Lung (tissue), 12 donors: ENCODE measurements around the gene SDK1. TPM values are rescaled to one million over a fixed set of nuclear protein-coding genes. Genes with fewer than 3 reads are reported as not detected.
A peak's percentile ranks its signal among the peaks of the same experiment; 100 is the strongest.

Source experiments
- ATAC-seq: fragments of 200-7000 bp; cut with Tn5 transposase; one replicate; pipeline ENCODE4 v1.9.1; 2020; ENCODE audit warnings: moderate number of reproducible peaks; ENCODE audit not compliant: insufficient read depth, low FRiP score
- DNase-seq, 3 donors: peaks; one replicate each; pipeline ENCODE4 v3.0.0-alpha.2; 2013 to 2017
- H3K27ac ChIP-seq, 2 donors: one replicate each; pipeline ENCODE4 v1.5.1; 2013; ENCODE audit warnings: mild to moderate bottlenecking in 2 of 2, moderate library complexity in 2 of 2, control low read depth in 1 of 2, inconsistent platforms in 1 of 2, low read depth in 1 of 2, low read length in 1 of 2
- H3K27me3 ChIP-seq, 3 donors: one replicate each; pipeline ENCODE4 v1.5.1; 2013; ENCODE audit warnings: low read length in 2 of 3; ENCODE audit not compliant: control insufficient read depth in 3 of 3, insufficient read depth in 3 of 3
- H3K36me3 ChIP-seq, 4 donors: one replicate each; pipeline ENCODE4 v1.5.1; 2013; ENCODE audit warnings: low read length in 4 of 4, mild to moderate bottlenecking in 1 of 4, moderate library complexity in 1 of 4; ENCODE audit not compliant: control insufficient read depth in 4 of 4, insufficient read depth in 4 of 4
- H3K4me1 ChIP-seq, 5 donors: one replicate each; pipeline ENCODE4 v1.5.1; 2013; ENCODE audit warnings: low read length in 5 of 5, mild to moderate bottlenecking in 2 of 5, moderate library complexity in 1 of 5; ENCODE audit not compliant: control insufficient read depth in 5 of 5, insufficient read depth in 5 of 5
- H3K4me3 ChIP-seq: one replicate; pipeline ENCODE4 v1.5.1; 2013; ENCODE audit warnings: mild to moderate bottlenecking, control low read depth, moderate library complexity
- H3K9ac ChIP-seq, 2 donors: one replicate each; pipeline ENCODE4 v1.5.1; 2013; ENCODE audit warnings: low read length in 2 of 2, control low read depth in 1 of 2; ENCODE audit not compliant: insufficient read depth in 1 of 2
- H3K9me3 ChIP-seq, 4 donors: one replicate each; pipeline ENCODE4 v1.5.1; 2013; ENCODE audit warnings: low read length in 3 of 4, mild to moderate bottlenecking in 1 of 4, moderate library complexity in 1 of 4; ENCODE audit not compliant: control insufficient read depth in 4 of 4, insufficient read depth in 3 of 4
- WGBS, 2 donors: extraction: QIAGEN DNeasy Blood & Tissue Kit; methylation state at CpG; one replicate each; pipeline ENCODE4 v1.1.7; 2013; 5-methylcytosine and 5-hydroxymethylcytosine counted together
- polyA plus RNA-seq, 2 donors: library from polyadenylated mRNA; stranded (reverse); fragments of 200-250 nt; gene quantifications; one replicate each; pipeline ENCODE4 v1.2.1, GENCODE V29; 2013
- total RNA-seq, 2 donors: library from RNA; depleted of rRNA in 1 of 2; stranded (reverse); fragments of >200 nt in 1 of 2; gene quantifications; one replicate each; pipeline ENCODE4 v1.2.1, GENCODE V29; 2014 to 2021
- TF ChIP-seq, protein P1 (sequence below): IDR thresholded peaks from 2 replicates; pipeline ENCODE4 v1.5.1; 2012; ENCODE audit warnings: mild to moderate bottlenecking; ENCODE audit errors: control extremely low read depth, extremely low read depth
- donor health status: control.
- donor health status: control.
- donor health status: Bipolar disorder and iron deficiency.
- donor health status: healthy.
- donor health status: DM: yes; HTN: yes; CAD: no.

SDK1 gene
- total and polyA plus RNA-seq, 4 donors: 3.7 to 30.1 (median 12.7) TPM

DNA sequence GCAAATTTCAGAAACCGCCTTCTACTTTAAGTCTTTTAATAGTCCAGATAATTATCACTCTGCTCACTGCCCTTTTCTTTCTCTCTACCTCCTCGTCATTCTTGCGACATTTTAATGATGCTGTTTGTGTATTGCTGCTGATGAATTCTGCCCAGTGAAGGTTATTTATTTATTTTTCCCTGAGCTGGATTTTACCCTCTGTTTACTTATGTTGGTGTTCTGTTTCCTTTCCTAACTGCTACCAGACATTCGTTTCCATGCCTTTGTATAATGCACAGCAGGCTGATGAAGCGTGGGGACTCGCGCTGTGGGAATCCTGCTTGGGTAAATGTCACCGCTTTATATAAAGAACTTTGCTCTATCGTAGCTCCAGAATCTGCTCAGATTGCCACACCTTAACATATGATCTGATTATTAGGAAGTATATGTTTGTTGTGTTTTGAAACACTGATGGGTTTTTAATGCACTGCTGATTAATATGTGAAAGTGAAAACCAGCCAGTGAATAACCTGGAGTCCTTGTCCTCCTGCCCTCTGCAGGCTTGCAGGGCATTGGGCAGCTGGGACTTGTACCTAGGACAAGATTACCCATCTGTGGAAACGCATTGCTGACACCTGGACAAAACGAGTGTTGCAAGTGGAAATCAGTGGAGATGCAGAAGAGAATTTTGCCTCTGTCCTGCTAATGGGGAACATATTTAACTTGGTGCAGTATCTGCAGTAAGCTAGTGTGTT, 291.5 kb downstream of the SDK1 start:
- no peaks in the 10 kb centered on the region for H3K27me3 ChIP-seq
- TF ChIP-seq, protein P1, sequence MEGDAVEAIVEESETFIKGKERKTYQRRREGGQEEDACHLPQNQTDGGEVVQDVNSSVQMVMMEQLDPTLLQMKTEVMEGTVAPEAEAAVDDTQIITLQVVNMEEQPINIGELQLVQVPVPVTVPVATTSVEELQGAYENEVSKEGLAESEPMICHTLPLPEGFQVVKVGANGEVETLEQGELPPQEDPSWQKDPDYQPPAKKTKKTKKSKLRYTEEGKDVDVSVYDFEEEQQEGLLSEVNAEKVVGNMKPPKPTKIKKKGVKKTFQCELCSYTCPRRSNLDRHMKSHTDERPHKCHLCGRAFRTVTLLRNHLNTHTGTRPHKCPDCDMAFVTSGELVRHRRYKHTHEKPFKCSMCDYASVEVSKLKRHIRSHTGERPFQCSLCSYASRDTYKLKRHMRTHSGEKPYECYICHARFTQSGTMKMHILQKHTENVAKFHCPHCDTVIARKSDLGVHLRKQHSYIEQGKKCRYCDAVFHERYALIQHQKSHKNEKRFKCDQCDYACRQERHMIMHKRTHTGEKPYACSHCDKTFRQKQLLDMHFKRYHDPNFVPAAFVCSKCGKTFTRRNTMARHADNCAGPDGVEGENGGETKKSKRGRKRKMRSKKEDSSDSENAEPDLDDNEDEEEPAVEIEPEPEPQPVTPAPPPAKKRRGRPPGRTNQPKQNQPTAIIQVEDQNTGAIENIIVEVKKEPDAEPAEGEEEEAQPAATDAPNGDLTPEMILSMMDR: no peak
- no peaks in the 10 kb centered on the region for H3K9me3 ChIP-seq
- no peak overlapping the region for H3K4me3 ChIP-seq
- DNase-seq (peak in 2 of 3 donors; percentile 38 to 44), ATAC-seq (no peak)
- H3K4me1 ChIP-seq: peaks cover 0 to 7% (median 0%) of the 10 kb centered on the region in 5 donors
- no peaks in the 10 kb centered on the region for H3K36me3 ChIP-seq
- peak overlapping the region in 1 of 2 donors; percentile 24 for H3K9ac ChIP-seq
- H3K27ac ChIP-seq: no peak overlapping the region
- 55% methylated on average over 11 of the region's 11 CpGs for WGBS, 2 donors

DNA sequence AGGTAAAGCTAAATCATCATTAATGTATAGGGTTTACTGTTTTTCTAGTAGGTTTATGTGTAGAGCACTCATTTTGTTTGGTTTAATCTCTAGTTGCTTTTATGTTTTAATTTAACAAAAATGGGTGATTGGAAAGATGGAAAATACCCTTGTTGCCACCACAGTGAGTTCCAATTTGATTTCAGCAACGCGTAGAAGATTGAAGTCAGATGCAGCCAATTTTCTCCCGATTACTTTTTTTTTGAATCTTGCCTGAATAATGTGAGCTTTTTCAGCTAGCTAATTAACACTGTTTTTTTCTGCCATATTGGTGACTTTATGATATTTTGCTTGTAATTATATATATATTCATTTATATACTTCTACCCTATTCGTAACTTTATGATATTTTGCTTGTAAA, 293.8 kb downstream of the SDK1 start:
- TF ChIP-seq, protein P1: no peak
- H3K9me3 ChIP-seq: no peaks in the 10 kb centered on the region
- H3K36me3 ChIP-seq: no peaks in the 10 kb centered on the region
- DNase-seq (no peak), ATAC-seq (no peak)
- H3K27ac ChIP-seq: no peak overlapping the region
- peaks cover 0 to 7% (median 0%) of the 10 kb centered on the region in 5 donors for H3K4me1 ChIP-seq
- H3K9ac ChIP-seq: no peak overlapping the region
- no peak overlapping the region for H3K4me3 ChIP-seq
- no peaks in the 10 kb centered on the region for H3K27me3 ChIP-seq
- 94 to 95% methylated on average over 4 of the region's 4 CpGs for WGBS, 2 donors

DNA sequence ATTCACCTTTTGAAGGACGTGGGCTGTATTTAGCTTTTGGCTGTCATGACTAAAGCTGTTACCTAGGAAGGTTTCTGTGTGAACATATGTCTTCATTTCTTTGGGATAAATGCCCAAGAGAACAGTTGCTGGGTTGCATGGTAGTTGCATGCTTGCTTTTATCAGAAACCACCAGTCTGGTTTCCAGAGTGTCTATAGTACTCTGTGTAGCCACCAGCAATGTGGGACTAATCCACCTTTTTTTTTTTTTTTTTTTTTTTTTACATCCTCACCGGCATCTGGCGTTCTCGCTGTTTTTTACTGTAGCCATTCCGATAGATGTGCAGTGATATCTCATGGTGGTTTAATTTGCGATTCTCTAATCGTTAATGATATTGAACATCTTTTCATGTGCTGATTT, 297.8 kb downstream of the SDK1 start:
- 89 to 91% methylated on average over 7 of the region's 7 CpGs for WGBS, 2 donors
- no peak overlapping the region for H3K4me3 ChIP-seq
- no peaks in the 10 kb centered on the region for H3K36me3 ChIP-seq
- DNase-seq (no peak), ATAC-seq (no peak)
- H3K9ac ChIP-seq: no peak overlapping the region
- TF ChIP-seq, protein P1: no peak
- H3K4me1 ChIP-seq: no peaks in the 10 kb centered on the region
- H3K27me3 ChIP-seq: no peaks in the 10 kb centered on the region
- no peaks in the 10 kb centered on the region for H3K9me3 ChIP-seq
- no peak overlapping the region for H3K27ac ChIP-seq
